HG03432 (cell line): ENCODE data around the gene DHRS11.

Source experiments
- ATAC-seq: cut with Tn5 transposase; IDR thresholded peaks from one replicate; pipeline ENCODE4 v1.9.1; 2021; ENCODE audit warnings: mild to moderate bottlenecking, moderate library complexity; ENCODE audit not compliant: unreplicated experiment

DHRS11 gene, protein sequence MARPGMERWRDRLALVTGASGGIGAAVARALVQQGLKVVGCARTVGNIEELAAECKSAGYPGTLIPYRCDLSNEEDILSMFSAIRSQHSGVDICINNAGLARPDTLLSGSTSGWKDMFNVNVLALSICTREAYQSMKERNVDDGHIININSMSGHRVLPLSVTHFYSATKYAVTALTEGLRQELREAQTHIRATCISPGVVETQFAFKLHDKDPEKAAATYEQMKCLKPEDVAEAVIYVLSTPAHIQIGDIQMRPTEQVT

DNA sequence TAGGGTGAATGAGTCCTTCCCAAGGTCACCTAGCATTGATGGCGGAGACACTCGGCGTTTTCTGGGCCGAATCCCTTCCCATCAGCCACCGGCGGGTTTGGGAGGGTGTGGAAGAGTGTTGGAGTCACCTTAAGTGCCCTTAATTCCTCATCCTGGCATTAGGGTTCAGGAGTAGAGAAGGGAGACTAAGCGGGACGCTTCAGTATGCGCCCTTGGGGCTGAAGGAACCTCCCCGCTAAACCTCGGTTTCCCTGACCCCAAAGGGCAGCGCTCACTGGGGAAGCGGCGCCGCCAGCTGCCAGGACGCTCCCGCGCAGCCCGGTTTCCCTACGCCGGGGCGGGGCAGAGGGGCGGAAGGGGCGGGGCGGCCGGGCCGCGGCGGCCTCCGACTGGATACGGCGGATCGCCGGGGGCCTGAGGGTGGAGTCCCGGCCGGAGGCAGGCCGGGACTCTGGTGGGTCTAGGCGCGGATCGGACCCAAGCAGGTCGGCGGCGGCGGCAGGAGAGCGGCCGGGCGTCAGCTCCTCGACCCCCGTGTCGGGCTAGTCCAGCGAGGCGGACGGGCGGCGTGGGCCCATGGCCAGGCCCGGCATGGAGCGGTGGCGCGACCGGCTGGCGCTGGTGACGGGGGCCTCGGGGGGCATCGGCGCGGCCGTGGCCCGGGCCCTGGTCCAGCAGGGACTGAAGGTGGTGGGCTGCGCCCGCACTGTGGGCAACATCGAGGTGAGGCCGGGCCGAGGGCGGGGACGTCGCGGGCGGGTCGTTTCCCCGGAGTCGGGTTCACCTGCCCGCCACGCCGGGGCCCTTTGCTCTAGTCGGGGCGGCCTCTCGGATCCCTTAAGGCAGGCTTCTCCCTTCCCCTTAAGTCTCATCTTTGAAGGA is at the start of gene DHRS11:
Gene DHRS11 (plus strand): TSS at position 446 of the 882 bp plus-strand sequence. CDS start 131 bp downstream, at position 577.
- ATAC-seq: peak; percentile 80

DNA sequence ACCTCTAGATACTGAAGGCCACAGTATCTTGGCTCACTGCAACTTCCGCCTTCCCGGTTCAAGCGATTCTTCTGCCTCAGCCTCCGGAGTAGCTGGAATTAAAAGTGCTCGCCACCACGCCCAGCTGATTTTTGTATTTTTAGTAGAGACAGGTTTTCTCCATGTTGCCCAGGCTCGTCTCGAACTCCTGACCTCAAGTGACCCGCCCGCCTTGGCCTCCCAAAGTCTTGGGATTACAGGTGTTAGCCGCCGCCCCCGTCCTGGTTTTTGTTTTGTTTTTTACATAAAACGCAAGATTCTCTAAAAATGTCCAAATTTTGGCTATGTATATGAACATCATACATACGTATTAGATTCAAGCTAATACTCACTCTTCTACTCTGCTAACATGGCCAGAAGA is 48.9 kb upstream of the DHRS11 start:
- no peak for ATAC-seq

DNA sequence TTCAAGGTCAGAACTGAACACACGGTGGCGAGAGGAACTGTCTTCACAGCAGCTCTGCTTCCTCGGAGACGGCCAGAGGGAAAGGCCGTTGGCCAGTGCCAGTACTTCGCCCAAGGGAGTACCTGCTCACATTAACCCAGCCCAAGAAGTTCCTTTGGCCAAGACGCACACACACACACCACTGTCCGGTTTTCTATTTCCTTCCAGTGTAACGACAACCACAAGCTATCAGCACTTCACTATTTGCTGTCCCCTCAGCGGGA is 47.7 kb upstream of the DHRS11 start:
- peak; percentile 13 for ATAC-seq

DNA sequence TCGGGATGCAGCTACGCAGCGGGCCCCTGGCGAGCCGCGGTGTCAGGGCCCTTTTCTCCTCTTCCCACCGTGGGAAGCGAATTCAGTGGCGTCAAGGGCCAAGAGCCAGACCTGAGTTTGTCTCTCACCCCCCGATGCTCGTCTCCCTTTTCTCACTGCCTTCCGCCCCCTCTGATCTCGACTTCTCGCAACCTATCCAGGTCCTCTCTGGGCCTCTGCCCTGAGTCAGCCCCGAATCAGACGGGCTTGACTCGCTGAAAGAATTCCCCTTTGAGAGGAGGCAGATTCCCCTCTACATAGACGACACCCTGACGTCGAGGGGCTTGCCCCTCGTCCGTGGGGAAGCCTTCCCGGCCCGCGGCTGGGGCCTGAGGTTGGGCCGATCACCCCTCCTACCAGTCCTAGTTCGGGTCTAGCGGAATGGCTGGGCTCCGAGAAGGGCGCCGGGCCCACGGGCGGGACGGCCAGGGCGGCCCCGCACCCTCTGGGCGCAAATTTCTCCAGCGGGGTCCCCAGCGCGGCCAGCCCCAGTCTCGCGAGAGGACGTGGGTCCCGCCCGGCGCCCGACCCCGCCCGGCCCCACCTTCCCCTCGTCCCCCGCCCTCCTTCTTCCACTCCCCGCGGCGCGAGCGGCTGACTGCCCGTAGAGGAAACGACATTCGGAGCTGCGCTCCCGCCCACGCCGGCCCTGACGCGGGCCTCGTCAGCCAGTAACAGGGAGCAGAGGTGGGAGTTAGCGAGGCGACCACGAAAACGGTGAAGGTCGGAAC is 47.2 kb upstream of the DHRS11 start, which contains the start of gene GGNBP2:
Gene GGNBP2 (plus strand): TSS at position 613 of the 770 bp plus-strand sequence. CDS start 806 bp downstream, outside the sequence.
- peak; percentile 59 for ATAC-seq

DNA sequence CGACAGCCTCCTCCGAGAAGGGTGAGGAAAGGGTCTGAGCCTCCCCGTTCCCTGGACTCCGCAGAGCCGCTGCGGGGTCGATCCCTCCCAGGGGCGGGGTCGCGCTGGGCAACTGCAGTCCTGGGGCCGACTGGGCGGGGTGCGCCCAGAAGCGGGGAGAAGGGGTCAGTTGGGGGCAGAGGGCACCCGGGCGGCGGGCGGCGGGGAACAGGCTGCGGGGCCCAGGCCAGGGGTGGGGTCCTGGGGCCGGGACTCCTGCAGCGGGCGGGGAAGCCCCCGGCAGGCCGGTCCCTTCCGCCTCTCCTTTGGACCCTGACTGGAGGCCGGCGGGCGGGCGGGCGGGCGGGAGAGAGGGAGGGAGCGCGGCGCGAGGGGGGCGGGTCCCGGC is 46.6 kb upstream of the DHRS11 start:
- ATAC-seq: no peak

DNA sequence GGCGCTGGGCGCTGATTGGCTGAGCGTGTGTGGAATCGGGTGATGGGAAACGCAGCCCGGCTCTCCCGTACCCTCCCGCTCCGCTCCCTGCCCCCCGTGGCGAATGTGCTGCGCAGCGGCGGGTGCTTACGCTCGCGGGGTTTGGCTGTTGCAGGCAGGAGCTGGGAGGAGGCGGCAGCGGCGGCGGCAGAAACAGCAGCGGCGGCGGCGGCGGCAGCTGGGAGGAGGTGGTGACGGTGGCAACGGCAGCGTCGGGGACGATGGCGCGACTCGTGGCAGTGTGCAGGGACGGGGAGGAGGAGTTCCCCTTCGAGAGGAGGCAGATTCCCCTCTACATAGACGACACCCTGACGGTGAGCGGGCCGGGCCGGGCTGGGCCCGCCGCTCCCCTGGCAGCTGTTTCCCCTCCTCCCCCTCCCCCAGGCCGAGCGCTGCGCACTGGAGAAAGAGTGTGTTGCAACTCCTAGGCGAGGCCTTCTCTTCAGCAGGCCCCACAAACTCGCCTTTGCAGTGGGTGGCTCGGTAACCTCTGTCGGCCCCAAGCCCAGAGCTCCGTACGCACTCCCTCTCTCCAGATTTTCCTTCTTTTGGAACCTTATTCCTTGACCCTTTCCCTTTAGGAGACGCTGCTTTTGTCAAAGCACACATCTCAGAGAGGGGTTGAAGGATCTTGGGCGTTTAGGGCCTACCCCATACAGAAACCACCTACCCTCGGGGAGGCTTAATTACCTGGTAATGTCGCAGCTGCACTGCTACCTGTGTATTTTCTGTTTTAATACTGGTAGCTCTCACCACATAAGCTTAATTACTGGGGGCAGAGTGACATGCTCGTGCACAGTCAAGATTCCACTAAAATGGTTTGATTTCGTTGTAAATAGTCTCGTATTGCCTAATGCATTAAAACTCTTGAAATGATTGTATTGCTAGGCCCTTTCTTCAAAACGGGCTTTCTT is 45.9 kb upstream of the DHRS11 start:
- ATAC-seq: peak; percentile 72

DNA sequence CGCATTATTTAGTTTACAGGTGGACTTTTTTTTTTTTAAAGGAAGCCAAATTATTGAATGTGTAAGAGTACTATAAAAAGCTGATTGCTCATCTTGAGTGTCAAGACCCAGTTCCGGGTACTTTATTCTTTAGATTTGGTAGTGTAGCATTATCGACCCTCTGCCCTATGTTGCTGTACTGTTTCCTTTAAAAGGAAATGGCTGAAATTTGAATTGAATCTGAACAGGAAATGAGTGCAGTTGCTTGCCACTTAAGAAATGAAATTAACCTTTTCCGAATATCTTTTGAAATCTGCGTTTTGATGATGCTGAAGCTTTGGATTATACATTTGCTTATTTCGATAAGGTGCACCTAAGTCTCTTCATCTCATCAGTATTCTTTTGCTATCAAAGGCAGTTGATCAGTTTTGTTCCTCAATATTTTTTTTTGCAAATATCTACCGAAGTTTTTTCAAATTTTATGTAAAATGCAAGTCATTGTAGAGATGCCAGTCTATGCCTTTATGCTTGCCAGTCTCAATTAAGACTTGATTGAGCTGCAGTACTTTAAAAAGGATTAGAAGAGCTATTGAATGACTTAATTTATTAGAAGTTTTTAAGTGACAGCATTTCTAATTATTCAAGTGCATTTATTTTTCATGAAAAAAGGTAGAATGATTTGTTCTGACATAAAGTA is 45.1 kb upstream of the DHRS11 start:
- ATAC-seq: no peak

DNA sequence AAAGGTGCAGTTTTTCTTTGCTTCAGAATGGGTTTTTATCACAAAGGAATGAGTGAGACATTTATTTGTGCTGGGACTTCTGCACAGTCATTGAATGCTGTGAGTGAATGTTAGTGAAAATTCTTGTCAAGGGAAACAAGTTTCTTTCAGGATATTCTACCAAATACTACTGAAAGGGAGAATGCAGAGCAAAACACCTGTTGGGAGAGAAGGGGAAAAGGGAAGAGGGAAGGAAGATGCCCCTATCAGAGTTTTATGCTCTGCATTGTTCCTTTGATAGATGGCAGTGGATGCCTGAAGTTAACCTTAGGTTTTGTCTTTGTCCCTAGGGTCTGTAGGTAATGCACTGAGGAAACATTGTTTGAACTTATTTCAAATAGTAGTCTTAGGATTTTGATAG is 43.9 kb upstream of the DHRS11 start:
- no peak for ATAC-seq

DNA sequence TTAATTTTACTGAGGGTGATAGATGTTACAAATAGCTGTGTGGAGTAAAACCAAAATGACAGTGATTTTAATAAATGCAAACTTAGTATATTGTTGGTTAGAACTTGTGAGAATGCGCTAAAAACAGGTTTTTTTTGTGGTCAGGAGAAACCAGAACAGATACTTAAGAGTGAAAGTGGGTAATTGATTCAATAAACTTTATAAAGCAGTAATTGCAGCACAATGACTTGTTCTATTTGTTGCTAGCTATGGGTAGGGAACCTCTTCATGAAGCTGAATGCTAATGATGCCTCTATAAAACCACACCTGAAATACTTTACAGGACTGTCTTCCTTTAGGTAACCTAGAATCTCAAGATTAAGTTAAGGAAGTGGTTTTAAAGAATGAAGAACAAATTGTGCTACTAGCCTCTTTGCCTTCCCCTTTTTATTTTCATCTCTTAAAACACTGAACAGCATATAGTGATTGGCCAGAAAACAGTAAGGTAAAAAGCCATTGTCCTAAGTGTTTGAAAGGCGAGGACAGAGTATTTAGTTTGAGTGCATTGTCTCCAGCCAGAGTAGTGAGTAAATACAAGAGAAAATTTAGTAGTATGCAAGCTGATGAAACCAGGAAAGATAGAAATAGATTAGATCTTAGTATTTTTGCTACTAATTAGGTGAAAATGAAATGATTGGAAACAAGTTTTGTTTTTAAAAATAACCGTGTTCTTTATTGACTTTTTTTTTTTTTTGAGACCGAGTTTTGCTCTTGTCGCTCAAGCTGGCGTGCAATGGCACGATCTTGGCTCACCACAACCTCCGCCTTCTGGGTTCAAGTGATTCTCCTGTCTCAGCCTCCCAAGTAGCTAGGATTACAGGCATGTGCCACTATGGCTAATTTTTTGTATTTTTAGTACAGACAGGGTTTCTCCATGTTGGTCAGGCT is 40.9 kb upstream of the DHRS11 start:
- ATAC-seq: no peak

DNA sequence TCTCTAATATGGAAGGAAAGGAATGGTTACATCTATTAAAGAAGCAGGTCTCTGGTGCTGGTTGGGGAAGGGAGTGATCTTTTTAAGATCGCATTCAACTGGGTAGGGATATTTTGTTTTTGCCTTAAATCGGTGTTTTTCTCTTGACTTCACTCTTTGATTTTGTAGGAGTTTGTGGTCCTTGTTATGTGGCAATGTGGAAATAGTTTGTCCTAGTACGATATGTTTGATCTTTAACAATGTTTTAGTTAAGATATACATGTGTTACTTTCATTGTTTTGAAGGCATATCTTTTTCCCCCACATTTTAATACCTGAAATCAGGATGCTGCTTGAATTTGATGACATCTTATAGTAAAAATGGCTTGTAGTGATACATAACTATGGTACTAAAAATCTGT is 38.2 kb upstream of the DHRS11 start:
- ATAC-seq: no peak

DNA sequence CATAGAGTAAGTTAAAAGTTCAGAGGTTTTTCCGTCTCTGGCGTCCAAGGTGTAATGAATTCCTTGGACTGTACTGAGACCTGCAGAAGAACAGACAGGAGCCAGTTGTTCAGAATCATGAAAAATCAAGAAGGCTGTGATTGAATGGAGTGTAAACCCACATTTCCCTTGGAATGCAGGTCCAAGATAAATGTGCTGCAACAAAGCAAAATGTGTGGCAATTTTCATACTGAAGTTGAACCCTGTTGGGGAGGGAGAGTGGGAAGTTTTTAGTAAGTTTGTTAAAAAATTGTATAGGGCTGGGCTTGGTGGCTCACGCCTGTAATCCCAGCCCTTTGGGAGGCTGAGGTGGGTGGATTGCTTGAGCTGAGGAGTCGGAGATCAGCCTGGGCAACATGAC is 25.6 kb upstream of the DHRS11 start:
- no peak for ATAC-seq

DNA sequence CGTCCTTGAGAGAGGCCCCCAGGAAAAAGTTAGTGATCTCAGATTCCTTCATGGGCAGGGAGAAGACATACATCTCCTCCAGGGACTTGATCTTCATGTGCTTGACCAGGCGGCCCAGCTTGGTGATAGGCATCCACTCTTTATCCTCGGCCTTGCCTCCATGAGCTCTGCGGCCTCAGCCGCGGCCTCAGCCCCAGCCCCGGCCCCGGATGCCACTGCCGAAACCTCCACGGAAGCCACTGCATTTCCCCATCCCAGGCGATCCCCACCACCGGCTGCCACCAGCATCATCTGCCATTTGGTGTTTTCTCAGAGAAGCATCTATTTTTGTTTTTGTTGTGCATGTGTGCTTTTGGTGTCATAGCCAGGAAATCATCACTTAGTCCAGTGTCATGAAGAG is 16.7 kb upstream of the DHRS11 start:
- ATAC-seq: no peak

DNA sequence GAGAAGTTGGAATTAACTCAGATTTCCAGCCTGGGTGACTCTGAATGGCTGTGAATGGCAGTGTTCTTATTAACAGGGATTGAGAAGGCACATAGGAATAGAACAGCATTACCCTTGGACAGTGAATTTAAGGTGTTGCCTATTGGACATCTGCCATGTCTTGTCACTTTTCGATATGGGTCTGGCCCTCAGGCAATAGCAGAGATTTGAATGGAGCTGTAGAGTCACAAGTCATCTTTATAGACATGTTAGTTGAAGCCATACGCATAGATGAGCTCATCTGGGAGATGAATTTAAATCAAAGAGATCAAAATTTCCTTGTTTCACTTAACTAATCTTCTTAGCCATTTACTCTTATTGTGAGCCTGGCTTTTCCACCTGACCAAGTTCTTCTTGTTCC is 14.9 kb upstream of the DHRS11 start:
- no peak for ATAC-seq

DNA sequence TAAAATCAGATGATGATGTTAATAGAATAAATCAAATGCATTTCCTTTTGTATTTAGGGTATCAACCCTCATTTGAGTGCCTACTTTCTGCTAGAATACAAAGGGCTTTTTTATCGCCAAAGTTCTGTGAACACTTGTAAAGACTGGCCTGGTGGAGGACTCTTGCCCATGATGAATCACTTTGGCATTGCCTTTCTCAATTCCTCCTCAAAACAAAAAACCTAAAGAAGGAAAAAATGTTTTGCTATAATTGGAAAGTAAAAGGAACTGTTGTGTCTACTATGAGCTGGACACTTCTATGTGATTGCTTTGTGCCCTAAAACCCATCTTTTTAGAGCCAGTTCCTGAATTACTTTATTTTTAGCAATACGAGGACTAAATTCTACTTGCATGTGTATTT is 13.0 kb upstream of the DHRS11 start:
- no peak for ATAC-seq

DNA sequence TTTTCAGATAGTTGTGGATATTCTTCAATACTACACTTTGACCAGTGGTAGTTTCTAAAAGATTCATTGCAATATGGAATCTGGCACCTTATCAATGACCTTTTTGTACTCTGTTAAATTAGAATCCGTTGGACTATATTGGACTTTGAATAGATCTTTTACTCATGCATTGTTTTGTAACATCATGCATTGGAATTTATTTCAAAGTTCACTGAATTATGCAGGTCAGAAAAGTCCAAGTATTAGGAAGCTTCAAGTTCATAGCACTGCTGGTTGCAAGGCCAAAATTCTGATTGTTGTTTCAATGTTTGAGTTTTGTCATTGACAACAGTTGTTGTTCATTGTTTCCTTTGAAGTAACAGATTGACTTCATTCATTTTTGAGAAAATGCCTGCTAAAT is 7.9 kb upstream of the DHRS11 start:
- no peak for ATAC-seq

DNA sequence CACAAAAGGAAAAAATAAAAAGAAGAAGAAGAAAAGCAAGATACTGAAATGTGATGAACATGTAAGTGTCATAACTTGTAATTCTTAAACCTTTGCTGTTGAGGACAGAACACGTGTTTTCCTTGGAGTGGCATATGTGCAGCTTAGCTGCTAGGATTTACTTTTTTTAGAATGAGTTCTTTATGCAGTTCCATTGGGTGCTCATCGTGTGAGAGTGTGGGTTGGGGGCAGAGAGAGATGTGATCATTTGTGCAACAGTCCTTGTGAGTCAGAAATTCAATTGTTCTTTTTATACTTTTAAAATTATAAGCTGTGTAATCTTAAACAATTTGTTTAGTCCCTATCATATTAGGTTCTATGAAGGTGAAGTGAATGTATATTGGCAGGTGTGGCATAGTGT is 5.5 kb upstream of the DHRS11 start:
- no peak for ATAC-seq

DNA sequence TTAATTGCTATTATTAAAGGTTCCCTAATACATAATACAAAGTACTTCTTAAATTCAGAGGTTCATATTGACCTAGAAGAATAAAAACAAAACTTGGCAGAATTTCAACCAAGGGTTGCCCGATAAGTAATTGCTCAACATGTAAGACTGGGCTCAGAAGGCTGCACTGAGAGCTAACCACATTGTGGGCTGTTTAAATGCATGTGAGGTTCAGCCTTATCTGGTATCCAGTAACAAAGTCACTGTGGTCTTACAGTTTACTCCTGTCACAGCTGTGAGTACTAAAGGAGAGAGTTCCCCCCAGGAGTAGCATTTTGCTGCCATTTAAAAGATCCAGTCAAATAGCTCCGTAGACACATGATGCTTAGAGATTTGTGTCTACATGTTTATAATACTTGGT is 1.6 kb upstream of the DHRS11 start:
- no peak for ATAC-seq

DNA sequence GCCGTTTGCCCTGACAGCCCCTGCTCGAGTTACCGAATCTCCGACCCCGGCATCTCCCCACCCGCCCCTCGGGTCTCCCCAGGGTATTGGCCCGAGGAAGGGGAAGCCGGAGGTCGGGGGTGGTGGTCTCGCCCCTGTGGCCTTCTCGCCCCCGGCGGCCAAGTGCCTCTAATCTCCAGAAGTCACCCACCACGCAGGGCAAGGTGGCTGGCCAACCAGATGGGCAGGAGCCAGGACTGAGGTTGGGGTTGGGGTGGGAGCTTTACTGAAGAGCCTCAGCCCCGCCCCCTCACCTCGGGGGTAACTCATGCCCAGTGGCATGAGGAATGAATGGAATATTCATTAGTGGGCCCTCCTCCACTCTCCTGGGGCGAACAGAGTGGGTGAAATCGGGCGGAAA is 637 bp downstream of the DHRS11 start:
- no peak for ATAC-seq

DNA sequence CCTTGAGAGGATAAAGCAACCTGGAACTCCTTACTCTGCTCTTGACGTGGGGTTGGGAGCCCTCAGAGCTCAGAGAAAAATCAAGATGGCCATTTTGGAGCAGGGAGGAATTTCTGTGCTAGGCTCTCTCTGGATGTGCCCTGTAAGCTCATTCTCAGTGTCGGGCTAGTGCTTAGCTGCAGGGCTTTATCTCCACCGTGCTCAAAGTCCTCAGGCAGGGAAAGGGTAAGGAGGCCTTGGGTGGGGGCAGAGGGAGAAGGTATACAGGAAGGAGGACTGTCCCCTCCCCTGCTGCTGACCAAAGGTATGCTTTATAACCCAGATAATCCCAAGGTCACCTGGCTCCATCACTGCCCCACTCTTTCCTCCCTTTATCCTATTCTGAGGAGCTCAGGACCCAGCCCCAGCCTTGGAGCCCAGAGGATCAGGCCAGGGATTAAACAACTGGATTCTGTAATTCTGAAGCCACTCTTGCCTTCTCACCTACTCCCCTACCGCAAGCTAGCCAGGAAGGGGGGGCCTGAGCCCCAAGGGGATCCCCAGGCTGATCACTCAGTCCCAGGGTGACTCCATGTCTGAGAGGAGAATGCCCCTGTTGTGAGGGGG is 1.1 kb downstream of the DHRS11 start:
- no peak for ATAC-seq
